Activated T-cell treated with anti-CD3 and anti-CD28 coated beads for 1 hour (primary cell): ENCODE data around the gene S100A8.

Experiments
- DNase-seq: peaks from one replicate; pipeline ENCODE4 v3.0.0-alpha.2; 2020; ENCODE audit warnings: low read depth

The S100A8 gene

DNA sequence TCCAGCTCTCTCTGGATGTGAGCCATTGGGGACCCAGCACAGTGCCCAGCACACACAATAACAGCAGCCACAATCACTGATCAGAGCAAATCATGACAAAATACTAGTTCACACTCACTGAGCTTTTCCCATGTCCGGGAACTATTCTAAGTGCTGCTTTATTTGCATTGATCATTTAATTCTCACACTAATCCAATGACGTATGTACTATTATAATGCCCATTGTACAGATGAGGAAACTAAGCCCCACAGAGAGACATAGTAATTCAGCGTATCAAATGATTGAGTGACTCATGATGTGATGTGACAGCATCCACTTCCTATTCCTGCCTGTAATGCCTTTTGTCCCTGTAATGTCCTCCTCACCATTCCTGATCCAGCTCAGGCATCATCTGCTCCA, 1.9 kb upstream of the S100A8 start:
- DNase-seq: no peak

DNA sequence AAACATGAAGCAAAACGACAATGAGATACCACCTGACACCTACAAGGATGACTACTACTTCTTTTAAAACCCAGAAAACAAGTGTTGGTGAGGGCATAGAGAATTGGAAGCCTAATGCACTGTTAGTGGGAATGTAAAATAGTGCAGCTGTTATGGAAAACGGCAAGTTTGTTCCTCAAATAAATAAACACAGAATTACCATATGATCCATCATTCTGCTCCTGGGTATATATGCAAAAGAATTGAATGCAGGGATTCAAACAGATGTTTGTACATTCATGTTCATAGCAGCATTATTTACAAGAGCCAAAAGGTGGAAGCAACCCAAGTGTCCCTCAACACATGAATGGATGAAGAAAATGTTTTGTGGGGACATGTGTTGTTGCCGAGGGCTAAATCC, 1.4 kb upstream of the S100A8 start:
- DNase-seq: no peak

DNA sequence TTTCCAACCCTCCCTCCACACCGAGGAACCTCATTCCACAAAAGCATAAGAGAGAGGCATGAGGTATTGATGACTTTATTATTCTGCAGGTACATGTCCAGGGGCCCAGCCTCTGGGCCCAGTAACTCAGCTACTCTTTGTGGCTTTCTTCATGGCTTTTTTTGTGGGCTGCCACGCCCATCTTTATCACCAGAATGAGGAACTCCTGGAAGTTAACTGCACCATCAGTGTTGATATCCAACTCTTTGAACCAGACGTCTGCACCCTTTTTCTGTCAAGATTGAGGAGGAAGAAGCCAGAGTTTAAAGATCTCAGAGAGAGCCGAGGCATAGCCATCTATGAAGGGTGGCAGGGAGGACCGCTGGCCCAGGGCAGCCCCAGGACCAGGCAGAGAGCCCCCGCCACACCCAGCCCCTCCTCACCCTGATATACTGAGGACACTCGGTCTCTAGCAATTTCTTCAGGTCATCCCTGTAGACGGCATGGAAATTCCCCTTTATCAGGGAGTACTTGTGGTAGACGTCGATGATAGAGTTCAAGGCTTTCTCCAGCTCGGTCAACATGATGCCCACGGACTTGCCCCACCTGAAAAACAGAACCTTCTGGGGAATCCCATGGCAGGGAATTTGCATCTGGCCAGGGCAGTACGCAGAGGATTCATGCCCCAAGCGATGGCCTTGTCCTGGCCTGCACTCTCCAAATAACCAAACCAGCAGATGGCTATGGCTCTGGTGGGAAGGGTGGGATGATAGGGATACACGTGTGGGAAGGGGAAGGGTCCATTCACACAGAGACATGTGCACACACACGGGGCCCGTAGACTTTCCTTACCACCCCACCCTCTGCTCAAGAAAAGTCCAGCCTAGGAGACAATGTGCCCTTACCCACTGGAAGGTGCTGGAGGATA, 647 bp downstream of the S100A8 start:
- DNase-seq: no peak

DNA sequence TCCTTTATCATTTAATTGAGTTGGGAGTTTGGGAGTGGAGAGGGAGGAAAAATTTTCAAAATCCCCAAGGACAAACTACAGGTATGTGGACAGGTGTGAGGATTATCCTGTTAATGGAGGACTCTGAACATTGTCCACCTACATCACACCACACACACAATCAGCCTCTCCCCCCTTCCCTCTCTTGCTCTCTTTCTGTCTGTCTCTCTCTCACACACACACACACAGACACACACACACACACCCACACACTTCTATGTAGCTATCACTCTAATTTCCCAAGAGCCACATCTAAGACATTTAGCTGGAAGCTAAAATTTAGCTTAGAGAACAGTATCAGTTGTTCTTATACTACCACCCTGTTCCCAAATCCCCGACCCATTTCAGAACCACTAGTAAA, 1.5 kb downstream of the S100A8 start:
- DNase-seq: no peak

DNA sequence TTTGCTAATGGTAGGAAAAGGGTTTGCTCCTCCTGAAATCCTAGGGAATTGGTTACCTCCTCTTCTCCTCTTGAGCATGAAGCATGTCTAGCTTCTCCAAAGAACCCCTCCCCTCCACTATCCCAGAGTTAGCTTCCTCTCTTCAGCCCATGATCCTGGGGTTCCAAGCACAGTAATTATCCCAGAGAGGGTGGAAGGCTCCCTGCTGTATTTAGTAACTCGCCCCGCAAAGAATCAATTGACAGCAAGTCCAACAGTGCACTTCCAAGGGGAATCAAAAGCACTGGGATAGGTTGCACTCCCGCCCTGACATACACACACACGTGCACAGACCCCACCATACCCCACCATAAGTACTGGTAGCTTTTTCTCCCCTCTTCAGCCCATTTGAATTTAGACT, 3.1 kb downstream of the S100A8 start:
- no peak for DNase-seq

DNA sequence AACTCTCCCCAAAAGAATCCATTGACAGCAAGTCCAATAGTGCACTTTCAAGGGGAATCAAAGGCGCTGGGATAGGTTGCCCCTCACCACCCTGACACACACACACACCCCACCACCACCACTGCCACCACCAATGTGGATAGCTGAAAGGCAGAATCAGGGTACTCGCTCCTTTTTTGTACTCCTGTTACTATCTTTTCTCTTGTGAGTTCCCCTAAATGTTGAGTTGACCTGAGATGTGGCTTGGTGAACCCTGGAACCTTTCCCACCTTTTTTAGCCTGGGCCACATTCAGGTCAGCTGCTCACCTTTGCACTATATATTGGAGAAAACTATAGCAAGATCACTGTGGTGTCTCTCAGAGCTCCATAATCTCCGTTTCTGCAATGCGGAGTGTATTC, 3.9 kb downstream of the S100A8 start:
- no peak for DNase-seq

DNA sequence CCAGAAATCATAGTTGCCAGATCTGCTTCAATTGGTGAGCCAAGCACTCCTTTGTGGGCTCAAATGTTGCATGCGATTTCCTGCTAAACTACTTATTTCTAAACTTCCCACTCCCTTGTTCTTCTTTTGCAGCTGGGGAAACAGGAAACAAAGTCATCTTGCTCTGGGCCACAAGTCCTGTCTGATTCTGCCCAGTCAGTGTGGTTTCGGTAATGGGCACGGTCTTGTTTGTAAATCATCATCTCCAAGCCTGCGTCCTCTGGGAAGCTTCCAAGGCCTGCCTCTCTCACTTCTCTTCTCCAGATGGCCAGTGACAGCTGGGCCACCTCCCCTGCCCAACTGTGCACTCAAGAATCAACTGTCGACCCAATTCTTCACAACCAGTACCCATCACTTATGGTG, 4.4 kb downstream of the S100A8 start:
- no peak for DNase-seq

DNA sequence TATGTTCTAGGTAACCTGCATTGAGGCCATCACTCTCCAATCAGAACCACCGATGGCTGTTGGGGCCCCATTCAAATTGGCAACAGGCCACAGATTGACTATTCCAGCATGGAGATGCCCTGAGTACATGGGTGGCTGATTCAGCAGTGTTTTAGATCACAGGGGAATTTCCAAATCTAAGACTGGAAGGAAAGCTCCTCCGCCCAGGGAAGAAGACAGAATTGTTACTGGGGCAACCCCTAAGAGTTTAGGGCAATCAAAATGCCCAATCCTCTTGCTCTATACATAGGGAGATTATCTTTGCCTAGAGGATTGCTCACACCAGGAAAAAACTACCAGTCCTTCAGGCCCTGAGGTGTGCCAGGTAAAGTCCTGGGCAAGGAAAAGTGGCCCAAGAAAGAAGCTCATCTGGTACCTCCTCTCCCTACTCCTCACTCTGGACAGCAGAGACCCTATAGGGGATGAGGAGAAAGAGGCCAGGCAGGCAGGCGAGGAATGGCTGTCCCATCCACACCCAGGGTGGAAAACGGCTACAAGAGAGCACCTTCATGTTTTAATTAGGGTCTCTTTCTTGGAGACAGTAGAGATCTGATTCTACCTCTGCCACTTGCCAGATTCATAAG, 5.8 kb downstream of the S100A8 start:
- no peak for DNase-seq

DNA sequence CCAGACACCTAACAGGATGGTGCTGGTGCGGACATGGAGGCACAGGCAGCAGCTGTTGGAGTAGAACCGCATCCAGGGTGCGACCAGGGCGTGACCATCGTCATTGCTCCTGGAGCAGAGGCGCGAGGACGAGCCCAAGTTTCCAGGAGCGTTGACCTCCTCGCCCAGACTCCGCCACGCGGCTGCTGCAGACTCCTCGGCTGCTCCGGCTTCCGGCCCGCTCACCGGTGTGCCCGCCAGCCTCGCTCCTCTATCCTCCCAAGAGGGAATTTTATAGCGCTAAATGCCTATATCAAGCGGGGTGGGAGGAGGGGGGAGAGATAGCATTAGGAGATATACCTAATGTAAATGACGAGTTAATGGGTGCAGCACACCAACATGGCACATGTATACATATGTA, 10.2 kb downstream of the S100A8 start:
- DNase-seq: no peak

DNA sequence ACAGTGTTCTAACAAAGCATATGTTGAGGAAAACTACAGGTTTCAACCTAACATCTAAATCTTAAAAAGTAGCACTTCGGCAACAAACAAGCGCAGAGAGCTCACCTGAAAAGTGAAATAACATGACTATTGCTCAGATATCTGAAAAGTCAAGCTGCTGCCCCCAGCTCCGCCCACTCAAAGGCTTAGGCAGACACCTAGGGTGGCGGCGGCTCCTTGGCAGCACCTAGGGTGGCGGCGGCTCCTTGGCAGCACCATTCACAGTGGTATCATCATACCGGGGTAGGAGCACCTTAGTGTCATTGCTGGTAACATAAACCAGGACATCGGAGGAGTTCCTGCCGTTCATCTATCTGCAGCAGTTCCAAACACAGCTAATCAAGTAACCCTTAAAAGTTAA, 11.3 kb downstream of the S100A8 start:
- no peak for DNase-seq

DNA sequence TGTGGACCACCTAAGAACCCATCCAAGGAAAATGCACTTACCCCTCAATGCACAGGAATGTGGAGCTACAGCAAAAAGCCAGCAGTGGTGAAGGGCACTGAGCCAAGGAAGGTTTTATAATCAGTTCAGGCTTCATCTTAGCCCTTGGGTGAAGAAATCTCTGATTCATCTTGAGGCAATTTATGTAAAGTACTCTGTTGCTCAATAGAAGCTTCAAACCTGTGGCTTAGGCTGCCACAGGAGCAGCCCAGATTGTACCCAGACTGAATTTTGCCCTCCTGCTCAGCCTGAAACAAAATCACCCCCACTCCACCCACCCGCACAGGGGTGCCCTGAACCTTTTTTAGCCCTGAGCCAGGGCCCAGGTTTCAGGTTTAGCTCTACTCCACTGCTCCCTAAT, 15.4 kb downstream of the S100A8 start, which contains the start of gene S100A12:
TSS of gene S100A12 (minus strand) at position 111 of the 400 bp plus-strand sequence. CDS start 1,029 bp downstream, outside the sequence.
- no peak for DNase-seq

DNA sequence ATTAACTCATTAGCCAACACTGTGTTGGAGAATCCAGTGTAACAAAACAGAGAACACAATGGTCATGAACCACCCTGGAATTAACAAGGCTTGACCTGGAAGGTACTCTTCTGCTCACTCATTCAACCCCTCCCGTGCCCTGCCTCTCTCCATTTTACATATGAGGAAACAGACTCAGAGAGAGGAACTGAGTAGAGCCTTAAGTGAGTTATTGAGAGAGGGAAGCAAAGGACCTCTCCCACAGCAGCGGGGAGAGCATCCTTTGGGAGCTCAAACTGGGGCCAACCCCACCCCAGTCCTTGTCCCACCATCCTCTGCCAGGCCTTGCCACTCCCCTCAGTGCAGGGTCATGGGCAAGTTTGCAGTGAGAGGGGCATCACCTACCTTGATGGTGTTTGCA, 16.8 kb downstream of the S100A8 start:
- DNase-seq: no peak

DNA sequence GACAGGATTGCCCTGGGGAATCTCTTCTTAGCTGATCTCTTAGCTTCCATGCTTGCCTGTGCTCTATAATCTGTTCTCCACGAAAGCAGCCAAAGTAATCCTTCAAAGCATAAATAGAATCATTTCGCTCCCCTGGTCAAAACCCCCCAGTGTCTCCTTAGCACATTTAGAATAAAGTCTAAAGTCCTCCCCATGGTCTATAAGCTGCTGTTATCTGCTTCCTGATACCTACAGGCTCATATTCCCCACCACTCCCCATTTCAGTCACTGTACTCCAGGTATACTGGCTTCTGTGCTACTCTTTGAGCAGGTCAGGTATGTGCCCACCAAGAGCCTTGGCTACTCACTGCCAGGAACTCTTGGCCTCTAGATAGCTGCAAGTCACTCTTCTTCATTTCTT, 18.3 kb downstream of the S100A8 start:
- no peak for DNase-seq

DNA sequence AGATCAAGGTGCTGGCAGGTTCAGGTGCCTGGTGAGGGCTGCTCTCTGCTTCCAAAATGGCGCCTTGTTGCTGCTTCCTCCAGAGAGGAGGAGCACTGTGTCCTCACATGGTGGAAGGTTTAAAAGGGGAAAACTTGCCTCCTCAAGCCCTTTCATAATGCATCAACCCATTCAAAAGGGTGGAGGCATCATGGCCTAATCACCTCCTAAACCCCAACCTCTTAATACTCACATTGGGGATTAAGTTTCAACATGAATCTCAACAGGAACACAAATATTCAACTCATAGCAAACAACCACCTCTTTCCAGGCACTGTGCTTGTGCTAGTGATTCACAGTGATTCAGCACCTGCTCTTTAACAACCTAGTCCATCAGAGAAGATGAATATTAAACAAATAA, 19.6 kb downstream of the S100A8 start:
- DNase-seq: no peak

DNA sequence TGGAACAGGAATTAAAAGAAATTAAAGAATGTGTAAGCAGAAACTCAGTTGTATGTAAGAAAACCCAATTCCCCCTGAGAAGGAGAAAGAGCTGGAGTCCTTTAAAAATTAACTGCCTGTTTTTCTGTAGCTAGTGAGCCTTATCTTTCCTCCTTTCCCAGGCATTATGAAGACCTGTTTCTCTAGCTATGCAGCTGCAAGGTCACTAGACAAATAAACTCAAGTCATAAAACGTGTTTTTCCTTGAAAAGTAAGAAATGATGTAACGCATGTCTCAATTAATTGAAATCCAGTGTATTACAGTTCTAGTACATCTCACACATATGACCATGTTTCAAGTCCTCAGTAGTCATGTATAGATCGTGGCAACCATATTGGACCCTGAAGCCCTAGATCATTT, 20.7 kb downstream of the S100A8 start:
- DNase-seq: no peak

DNA sequence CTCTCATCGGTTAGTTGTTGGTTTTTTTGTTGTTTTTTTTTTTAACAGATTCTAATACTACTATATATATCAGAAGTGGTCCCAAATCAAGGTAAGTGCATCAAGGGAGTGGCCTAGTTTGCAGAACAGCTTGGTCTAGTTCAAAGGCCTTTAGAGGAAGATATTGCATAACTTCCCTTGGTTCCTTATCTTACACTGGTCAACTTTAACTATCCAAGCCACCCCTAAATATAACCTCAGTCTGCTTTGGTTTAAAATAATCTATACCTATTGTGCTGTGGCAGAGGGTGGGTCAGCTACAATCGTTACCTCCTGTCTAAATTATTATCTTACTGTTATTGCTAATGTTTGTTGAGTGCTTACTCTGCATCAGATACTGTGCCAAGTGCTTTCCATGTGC, 22.4 kb downstream of the S100A8 start:
- no peak for DNase-seq

DNA sequence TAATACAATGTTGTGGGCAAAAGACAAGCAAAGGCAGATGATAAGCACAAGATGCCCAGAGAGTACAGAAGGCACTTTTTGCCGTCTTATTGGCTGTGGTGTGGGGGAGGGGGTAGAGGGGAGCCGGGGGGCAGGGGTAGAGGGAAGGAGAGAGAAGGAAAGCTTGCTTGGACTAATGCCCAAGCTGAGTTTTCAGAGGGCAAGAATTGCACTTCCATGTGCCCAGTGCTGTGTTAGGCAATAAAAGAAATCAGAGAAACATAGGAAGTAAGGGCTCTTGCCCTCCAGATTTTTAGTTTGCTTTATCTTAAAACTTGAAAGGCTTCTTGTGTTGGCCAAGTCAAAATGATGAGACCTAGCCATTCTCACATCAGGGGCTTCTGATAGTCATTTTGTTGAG, 23.8 kb downstream of the S100A8 start:
- no peak for DNase-seq

DNA sequence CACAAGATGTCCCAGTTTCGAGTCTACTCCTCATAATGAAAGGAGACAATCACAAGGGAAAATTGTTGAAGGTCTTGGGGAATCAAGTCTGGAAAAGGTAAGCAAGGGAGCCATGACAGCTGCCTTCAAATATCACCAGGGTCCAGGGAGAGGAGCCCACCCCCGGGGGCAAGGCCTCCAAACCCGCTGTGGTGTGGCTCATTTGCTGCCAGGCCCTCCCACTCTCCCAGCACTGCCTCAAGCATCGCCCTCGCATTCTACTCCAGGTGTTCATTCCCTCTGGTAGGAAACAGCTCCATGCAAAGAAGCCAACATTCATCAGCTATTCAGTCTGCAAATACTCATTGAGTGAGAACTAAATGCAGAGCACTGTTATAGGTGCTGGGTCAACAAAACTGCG, 24.6 kb downstream of the S100A8 start:
- DNase-seq: no peak

DNA sequence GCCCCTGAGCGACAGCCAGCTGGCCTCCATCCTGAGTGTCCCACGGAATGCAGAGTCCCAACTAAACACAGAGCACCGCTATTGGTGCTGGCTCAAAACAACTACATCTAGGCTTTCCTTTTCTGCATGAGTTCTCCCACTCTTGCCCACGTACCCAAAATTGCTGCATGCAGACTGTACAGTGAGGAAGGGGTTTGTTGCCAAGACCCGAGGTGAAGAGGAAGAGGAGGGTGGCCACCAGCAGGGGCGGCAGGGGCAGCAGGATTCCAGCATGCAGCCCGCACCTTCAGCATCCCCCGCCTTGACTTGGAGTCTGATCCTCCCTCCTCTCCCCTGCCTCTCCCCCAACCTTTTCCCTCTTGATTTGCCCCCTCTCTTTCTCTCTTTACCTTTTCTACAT, 25.2 kb downstream of the S100A8 start:
- DNase-seq: no peak

DNA sequence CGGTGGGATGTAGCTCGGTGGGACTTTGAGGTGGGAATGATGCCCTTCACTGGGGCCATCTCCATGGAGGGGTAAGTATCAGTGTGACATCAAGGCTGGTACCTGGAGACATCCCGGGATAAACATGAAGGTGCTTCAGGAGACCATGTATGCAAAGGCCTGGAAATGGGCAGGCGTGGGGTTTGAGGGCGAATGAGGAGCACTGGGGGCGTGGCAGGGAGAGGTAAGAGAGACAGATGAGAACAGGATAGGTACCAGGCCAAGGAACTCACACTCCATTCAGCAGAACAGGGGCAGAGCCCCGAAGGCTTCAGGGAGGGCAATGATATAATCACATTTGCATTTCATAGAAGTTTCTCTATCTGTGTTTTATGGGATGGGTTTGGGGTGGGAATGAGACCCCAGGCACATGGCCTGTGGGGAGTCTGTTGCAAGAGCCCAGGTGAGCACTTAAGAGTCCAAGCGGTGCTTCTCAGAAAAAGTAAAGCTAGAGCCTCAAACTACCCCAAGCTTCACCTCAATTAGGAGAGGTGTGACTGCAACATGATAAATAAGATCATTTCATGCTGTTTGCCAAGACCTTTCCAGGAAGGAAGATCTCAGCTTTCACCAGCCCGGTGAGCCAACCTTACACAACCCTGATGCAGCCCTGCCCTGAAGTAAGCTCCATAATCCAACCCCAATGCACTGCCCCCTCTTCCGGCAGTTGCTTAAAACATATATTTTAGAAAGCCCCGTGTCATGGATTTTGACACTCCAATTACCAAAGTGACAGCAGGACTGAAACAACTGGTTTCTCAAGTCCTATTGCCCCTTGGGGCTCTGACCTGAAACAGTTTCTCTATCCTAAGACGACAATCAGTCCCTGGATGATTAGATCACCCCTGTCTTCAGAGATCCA, 25.9 kb downstream of the S100A8 start:
- no peak for DNase-seq

DNA sequence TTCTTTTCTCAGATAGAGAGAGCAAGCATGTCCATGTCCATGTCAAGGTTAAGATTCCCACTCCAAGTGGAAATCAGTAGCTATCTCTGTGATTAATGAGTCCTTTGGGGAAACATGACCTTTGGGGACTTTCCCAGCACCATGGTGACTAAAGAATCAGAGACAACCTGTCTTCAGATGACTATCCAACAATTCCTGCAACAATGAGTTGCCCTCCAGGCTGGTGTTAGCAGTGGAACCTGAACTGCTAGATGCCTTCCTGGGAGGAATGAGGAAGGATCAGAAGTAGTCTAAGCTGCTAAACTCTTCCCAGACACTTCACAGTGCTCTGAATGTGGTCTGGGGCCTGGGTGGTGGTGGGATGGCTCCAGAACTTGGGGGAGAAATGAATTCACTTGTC, 26.7 kb downstream of the S100A8 start:
- DNase-seq: no peak

DNA sequence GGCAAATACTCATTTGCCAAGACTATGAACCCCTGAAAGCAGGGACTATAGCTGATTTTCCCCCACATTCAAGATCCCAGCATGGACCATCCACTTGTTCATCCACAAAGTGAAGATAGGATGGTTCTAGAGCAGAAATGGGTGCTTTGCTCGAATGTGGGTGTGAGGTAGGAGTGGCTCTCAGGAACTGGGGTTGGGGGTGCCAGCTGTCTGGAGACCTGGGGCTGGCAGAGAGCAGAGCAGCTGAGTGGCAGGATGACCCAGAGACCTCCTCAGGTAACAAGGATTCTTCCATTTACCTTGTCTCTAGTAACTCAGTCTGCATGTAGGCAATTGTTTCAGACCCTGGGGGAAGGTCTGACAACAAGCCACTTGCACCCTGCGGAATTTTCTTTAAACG, 27.2 kb downstream of the S100A8 start:
- DNase-seq: no peak
